WTC11 (cell line): Measurements from ENCODE around the gene EXOC3L4. TPM values are rescaled to one million over a fixed set of nuclear protein-coding genes. Genes with fewer than 3 reads are reported as not detected.

Source experiments
- ATAC-seq: fragments of 200-7000 bp; cut with Tn5 transposase; 2 replicates; pipeline ENCODE4 v1.10.0; 2021; ENCODE audit warnings: mild to moderate bottlenecking, moderate library complexity
- CTCF ChIA-PET: fragments of 300-600 bp; sonication (Branson Sonifier 250); formaldehyde crosslinking; loops from one replicate; lab custom pipeline; 2021; ENCODE audit warnings: antibody characterized with exemption; lab: Charles Lee
- POLR2A ChIA-PET: fragments of 350-600 bp; sonication (Branson Sonifier 250); formaldehyde crosslinking; loops from one replicate; lab custom pipeline; 2021; ENCODE audit warnings: antibody characterized with exemption; lab: Charles Lee
- DNase-seq: peaks from one replicate; pipeline ENCODE4 v3.0.0; 2021; ENCODE audit warnings: low spot score
- H3K27ac Mint-ChIP-seq: 2 replicates; pipeline ENCODE4 v1.8.0; 2021; ENCODE audit warnings: mixed read lengths
- H3K27me3 Mint-ChIP-seq: 2 replicates; pipeline ENCODE4 v1.8.0; 2021; ENCODE audit warnings: low read depth, mild to moderate bottlenecking, moderate library complexity, mixed read lengths
- H3K36me3 Mint-ChIP-seq: 2 replicates; pipeline ENCODE4 v1.8.0; 2021; ENCODE audit warnings: mixed read lengths
- H3K4me1 Mint-ChIP-seq: 2 replicates; pipeline ENCODE4 v1.8.0; 2022; ENCODE audit warnings: mixed read lengths
- H3K4me3 Mint-ChIP-seq: 2 replicates; pipeline ENCODE4 v1.8.0; 2021; ENCODE audit warnings: mild to moderate bottlenecking, moderate library complexity, mixed read lengths
- H3K9me3 Mint-ChIP-seq: 2 replicates; pipeline ENCODE4 v1.8.0; 2021; ENCODE audit warnings: mixed read lengths
- ATF1 ChIP-seq: sonication (generic); formaldehyde crosslinking; IDR thresholded peaks from 2 replicates; pipeline ENCODE4 v1.8.1; 2023; ENCODE audit warnings: mild to moderate bottlenecking, moderate library complexity, missing genetic modification reagents
- FOXJ3 ChIP-seq: sonication (generic); formaldehyde crosslinking; IDR thresholded peaks from 2 replicates; pipeline ENCODE4 v1.9.0; 2021; ENCODE audit warnings: missing genetic modification reagents, mild to moderate bottlenecking, borderline replicate concordance
- GABPB1 ChIP-seq: sonication (generic); formaldehyde crosslinking; IDR thresholded peaks from 2 replicates; pipeline ENCODE4 v1.8.1; 2023; ENCODE audit warnings: mild to moderate bottlenecking, missing genetic modification reagents
- GTF2I ChIP-seq: fragments of 250-450 bp; sonication (Bioruptor Pico); conservative IDR thresholded peaks from 2 replicates; pipeline ENCODE4 v1.4.0; 2021; ENCODE audit warnings: mild to moderate bottlenecking
- OVOL2 ChIP-seq: fragments of 250-450 bp; sonication (Bioruptor Pico); IDR thresholded peaks from 2 replicates; pipeline ENCODE4 v1.9.0; 2021; ENCODE audit warnings: mild to moderate bottlenecking, borderline replicate concordance
- SMAD4 ChIP-seq: sonication (generic); formaldehyde crosslinking; IDR thresholded peaks from 2 replicates; pipeline ENCODE4 v1.8.0; 2022; ENCODE audit warnings: mild to moderate bottlenecking, missing genetic modification reagents
- ZNF121 ChIP-seq: sonication (generic); formaldehyde crosslinking; IDR thresholded peaks from 2 replicates; pipeline ENCODE4 v1.8.0; 2023; ENCODE audit warnings: missing genetic modification reagents
- ZNF219 ChIP-seq: sonication (generic); formaldehyde crosslinking; IDR thresholded peaks from 2 replicates; pipeline ENCODE4 v1.8.0; 2023; ENCODE audit warnings: missing genetic modification reagents, mild to moderate bottlenecking, borderline replicate concordance
- ZNF263 ChIP-seq: sonication (generic); formaldehyde crosslinking; IDR thresholded peaks from 2 replicates; pipeline ENCODE4 v1.8.1; 2022; ENCODE audit warnings: low read depth, mild to moderate bottlenecking, moderate library complexity, missing genetic modification reagents
- total RNA-seq: library from RNA; stranded (reverse); gene quantifications from 3 replicates; pipeline ENCODE4 v1.2.3, GENCODE V29; 2021
- TF ChIP-seq, protein P1 (sequence below): sonication (generic); formaldehyde crosslinking; IDR thresholded peaks from 2 replicates; pipeline ENCODE4 v1.8.1; 2023; ENCODE audit warnings: mild to moderate bottlenecking, moderate library complexity, missing genetic modification reagents
- TF ChIP-seq, protein P2 (sequence below): fragments of 200-600 bp; IDR thresholded peaks from 2 replicates; pipeline ENCODE4 v1.8.0; 2022; ENCODE audit warnings: antibody characterized with exemption
- TF ChIP-seq, protein P3 (sequence below): sonication (generic); formaldehyde crosslinking; IDR thresholded peaks from 2 replicates; pipeline ENCODE4 v1.8.0; 2022; ENCODE audit warnings: mild to moderate bottlenecking, missing genetic modification reagents
- TF ChIP-seq, protein P4 (sequence below): sonication (generic); formaldehyde crosslinking; IDR thresholded peaks from 2 replicates; pipeline ENCODE4 v1.8.1; 2023; ENCODE audit warnings: mild to moderate bottlenecking, missing genetic modification reagents
- TF ChIP-seq, protein P5 (sequence below): fragments of 250-450 bp; sonication (Bioruptor Pico); IDR thresholded peaks from 2 replicates; pipeline ENCODE4 v1.9.0; 2021; ENCODE audit warnings: mild to moderate bottlenecking
- TF ChIP-seq, protein P6 (sequence below): fragments of 250-450 bp; sonication (Bioruptor Pico); IDR thresholded peaks from 2 replicates; pipeline ENCODE4 v2.1.2; 2022; ENCODE audit warnings: mild to moderate bottlenecking, moderate library complexity

Gene EXOC3L4
- total RNA-seq, 1 experiment from 2014 or later, result 0.42 TPM

DNA sequence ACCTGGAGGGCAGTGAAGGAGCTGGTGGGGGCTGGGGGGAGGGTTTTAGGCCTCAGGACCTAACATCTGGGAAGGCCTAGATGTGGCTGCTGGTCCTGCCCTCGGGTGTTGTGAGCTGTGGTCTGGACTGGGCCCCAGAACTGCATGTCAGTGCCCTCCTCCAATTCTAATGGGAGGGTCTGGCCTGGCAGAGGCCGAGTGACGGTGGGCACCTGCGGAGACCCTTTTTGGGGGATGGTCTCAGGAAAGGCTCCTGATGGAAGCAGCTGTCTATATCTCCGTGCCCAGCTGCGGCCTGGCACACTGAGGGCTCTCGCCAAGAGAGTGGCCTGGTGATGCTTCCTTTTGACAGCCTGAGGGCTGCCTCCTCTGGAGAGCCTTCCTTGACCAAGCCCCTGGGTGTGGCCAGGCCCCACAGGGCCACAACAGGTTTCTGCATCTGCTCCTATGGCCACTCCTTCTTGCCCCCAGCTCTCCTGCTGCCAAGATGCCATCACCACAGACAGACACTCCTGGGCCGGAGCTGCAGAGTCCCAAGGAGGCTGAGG lies 5.3 kb downstream of the EXOC3L4 start:
- H3K9me3 Mint-ChIP-seq, result no peaks in the 10 kb centered on the region
- no peaks in the 10 kb centered on the region for H3K36me3 Mint-ChIP-seq
- POLR2A ChIA-PET, result no interaction called here
- peaks cover 15% of the 10 kb centered on the region for H3K4me1 Mint-ChIP-seq
- CTCF ChIA-PET, result interaction anchor here (0.5 to 3.8 kb wide), 8 partner anchors 9 to 801 kb away, joined by 3 to 20 read pairs (median 4); partner anchors contain the start of gene TNFAIP2
- no peak for TF ChIP-seq ATF1 (CRISPR knock-in tag)
- no peak for TF ChIP-seq ZNF219
- no peak for TF ChIP-seq OVOL2 (CRISPR knock-in tag)
- no peak for TF ChIP-seq ZNF263 (CRISPR knock-in tag)
- no peak for TF ChIP-seq GABPB1 (CRISPR knock-in tag)
- no peak for TF ChIP-seq FOXJ3
- TF ChIP-seq, protein P1, sequence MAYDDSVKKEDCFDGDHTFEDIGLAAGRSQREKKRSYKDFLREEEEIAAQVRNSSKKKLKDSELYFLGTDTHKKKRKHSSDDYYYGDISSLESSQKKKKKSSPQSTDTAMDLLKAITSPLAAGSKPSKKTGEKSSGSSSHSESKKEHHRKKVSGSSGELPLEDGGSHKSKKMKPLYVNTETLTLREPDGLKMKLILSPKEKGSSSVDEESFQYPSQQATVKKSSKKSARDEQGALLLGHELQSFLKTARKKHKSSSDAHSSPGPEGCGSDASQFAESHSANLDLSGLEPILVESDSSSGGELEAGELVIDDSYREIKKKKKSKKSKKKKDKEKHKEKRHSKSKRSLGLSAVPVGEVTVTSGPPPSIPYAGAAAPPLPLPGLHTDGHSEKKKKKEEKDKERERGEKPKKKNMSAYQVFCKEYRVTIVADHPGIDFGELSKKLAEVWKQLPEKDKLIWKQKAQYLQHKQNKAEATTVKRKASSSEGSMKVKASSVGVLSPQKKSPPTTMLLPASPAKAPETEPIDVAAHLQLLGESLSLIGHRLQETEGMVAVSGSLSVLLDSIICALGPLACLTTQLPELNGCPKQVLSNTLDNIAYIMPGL, result no peak
- no peak for TF ChIP-seq GTF2I (CRISPR knock-in tag)
- TF ChIP-seq, protein P2, sequence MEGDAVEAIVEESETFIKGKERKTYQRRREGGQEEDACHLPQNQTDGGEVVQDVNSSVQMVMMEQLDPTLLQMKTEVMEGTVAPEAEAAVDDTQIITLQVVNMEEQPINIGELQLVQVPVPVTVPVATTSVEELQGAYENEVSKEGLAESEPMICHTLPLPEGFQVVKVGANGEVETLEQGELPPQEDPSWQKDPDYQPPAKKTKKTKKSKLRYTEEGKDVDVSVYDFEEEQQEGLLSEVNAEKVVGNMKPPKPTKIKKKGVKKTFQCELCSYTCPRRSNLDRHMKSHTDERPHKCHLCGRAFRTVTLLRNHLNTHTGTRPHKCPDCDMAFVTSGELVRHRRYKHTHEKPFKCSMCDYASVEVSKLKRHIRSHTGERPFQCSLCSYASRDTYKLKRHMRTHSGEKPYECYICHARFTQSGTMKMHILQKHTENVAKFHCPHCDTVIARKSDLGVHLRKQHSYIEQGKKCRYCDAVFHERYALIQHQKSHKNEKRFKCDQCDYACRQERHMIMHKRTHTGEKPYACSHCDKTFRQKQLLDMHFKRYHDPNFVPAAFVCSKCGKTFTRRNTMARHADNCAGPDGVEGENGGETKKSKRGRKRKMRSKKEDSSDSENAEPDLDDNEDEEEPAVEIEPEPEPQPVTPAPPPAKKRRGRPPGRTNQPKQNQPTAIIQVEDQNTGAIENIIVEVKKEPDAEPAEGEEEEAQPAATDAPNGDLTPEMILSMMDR, result no peak
- TF ChIP-seq, protein P3, sequence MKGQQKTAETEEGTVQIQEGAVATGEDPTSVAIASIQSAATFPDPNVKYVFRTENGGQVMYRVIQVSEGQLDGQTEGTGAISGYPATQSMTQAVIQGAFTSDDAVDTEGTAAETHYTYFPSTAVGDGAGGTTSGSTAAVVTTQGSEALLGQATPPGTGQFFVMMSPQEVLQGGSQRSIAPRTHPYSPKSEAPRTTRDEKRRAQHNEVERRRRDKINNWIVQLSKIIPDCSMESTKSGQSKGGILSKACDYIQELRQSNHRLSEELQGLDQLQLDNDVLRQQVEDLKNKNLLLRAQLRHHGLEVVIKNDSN, result no peak
- TF ChIP-seq SMAD4 (CRISPR knock-in tag), result no peak
- TF ChIP-seq, protein P4, sequence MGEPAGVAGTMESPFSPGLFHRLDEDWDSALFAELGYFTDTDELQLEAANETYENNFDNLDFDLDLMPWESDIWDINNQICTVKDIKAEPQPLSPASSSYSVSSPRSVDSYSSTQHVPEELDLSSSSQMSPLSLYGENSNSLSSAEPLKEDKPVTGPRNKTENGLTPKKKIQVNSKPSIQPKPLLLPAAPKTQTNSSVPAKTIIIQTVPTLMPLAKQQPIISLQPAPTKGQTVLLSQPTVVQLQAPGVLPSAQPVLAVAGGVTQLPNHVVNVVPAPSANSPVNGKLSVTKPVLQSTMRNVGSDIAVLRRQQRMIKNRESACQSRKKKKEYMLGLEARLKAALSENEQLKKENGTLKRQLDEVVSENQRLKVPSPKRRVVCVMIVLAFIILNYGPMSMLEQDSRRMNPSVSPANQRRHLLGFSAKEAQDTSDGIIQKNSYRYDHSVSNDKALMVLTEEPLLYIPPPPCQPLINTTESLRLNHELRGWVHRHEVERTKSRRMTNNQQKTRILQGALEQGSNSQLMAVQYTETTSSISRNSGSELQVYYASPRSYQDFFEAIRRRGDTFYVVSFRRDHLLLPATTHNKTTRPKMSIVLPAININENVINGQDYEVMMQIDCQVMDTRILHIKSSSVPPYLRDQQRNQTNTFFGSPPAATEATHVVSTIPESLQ (CRISPR knock-in tag), result no peak
- TF ChIP-seq, protein P5, sequence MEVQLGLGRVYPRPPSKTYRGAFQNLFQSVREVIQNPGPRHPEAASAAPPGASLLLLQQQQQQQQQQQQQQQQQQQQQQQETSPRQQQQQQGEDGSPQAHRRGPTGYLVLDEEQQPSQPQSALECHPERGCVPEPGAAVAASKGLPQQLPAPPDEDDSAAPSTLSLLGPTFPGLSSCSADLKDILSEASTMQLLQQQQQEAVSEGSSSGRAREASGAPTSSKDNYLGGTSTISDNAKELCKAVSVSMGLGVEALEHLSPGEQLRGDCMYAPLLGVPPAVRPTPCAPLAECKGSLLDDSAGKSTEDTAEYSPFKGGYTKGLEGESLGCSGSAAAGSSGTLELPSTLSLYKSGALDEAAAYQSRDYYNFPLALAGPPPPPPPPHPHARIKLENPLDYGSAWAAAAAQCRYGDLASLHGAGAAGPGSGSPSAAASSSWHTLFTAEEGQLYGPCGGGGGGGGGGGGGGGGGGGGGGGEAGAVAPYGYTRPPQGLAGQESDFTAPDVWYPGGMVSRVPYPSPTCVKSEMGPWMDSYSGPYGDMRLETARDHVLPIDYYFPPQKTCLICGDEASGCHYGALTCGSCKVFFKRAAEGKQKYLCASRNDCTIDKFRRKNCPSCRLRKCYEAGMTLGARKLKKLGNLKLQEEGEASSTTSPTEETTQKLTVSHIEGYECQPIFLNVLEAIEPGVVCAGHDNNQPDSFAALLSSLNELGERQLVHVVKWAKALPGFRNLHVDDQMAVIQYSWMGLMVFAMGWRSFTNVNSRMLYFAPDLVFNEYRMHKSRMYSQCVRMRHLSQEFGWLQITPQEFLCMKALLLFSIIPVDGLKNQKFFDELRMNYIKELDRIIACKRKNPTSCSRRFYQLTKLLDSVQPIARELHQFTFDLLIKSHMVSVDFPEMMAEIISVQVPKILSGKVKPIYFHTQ (CRISPR knock-in tag), result no peak
- TF ChIP-seq ZNF121 (CRISPR knock-in tag), result no peak
- TF ChIP-seq, protein P6, sequence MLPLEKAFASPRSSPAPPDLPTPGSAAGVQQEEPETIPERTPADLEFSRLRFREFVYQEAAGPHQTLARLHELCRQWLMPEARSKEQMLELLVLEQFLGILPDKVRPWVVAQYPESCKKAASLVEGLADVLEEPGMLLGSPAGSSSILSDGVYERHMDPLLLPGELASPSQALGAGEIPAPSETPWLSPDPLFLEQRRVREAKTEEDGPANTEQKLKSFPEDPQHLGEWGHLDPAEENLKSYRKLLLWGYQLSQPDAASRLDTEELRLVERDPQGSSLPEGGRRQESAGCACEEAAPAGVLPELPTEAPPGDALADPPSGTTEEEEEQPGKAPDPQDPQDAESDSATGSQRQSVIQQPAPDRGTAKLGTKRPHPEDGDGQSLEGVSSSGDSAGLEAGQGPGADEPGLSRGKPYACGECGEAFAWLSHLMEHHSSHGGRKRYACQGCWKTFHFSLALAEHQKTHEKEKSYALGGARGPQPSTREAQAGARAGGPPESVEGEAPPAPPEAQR, result no peak
- H3K4me3 Mint-ChIP-seq, result no peak overlapping the region
- DNase-seq, result no peak
- H3K27ac Mint-ChIP-seq, result no peak overlapping the region
- no peak for ATAC-seq
- H3K27me3 Mint-ChIP-seq, result peaks cover 44% of the 10 kb centered on the region
